Heart left ventricle (tissue), 13 donors: ENCODE results near the gene TBX2.

Experiments
- CTCF ChIP-seq, 12 donors: fragments of 200-600 bp; sonication (generic) in 4 of 12; IDR thresholded peaks; one replicate each; pipeline versions ENCODE4 v1.5.0 to v1.8.0; 2018 to 2022; ENCODE audit warnings: antibody characterized with exemption in 12 of 12, mild to moderate bottlenecking in 5 of 12
- POLR2A ChIP-seq, 2 donors: fragments of 450-650 bp; IDR thresholded peaks; one replicate each; pipeline ENCODE4 v1.6.1; 2017; ENCODE audit warnings: antibody characterized with exemption in 2 of 2, mild to moderate bottlenecking in 2 of 2, moderate library complexity in 2 of 2
- donor health status: ischemic (EF 13 %, LVEDD 7.1; RV severe dilation, severe dysfunction).
- donor health status: DM: no; HTN: yes; CAD: no.
- donor health status: DM: no; HTN: no; CAD: no.
- donor health status: ischemic (EF 25% LVEDD 6.9; RV normal size, moderate dysfunction).
- donor health status: ischemic (EF 25% LVEDD 5.7; RV mildly dilated, moderate dysfunction).
- donor health status: ischemic (EF 35%, LVEDD 5.7; RV mildly dilated, moderate dysfunction).
- donor health status: nonischemic (EF 11% LVEDD 7.7; RV severe dilation, severe dysfunction).
- donor health status: DM: yes; HTN: yes; CAD: no.
- donor health status: PGD.
- donor health status: ischemic (EF 29% LVEDD 5.4; RV normal size, mild dysfunction).
- donor health status: nonischemic (EF 23%, LVEDD 6.1; RV moderate dilation, normal function).

DNA sequence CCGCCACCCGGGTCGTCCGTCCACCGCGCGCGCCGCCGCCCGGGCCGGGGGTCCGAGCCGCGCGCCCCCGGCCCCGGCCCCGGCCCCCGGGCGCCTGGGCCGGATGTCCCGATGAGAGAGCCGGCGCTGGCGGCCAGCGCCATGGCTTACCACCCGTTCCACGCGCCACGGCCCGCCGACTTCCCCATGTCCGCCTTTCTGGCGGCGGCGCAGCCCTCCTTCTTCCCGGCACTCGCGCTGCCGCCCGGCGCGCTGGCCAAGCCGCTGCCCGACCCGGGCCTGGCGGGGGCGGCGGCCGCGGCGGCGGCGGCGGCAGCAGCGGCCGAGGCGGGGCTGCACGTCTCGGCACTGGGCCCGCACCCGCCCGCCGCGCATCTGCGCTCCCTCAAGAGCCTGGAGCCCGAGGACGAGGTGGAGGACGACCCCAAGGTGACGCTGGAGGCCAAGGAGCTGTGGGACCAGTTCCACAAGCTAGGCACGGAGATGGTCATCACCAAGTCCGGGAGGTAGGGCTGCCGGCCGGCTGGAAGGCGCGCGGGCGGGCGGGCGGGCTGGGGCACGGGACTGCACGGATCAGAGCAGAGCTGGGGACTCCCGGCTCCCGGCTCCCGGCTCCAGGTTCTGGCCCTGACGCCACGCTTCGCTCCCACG, 548 bp downstream of the TBX2 start:
- TF ChIP-seq POLR2A (IDR thresholded peaks at IDR 0.05): no peak
- TF ChIP-seq CTCF (IDR thresholded peaks at IDR 0.05): no peak
